Femur (tissue), 1 donor: ENCODE data around the gene MYO3B.

Source experiments
- DNase-seq: peaks from one replicate; pipeline ENCODE4 v3.0.0-alpha.2; 2017

The MYO3B gene

DNA sequence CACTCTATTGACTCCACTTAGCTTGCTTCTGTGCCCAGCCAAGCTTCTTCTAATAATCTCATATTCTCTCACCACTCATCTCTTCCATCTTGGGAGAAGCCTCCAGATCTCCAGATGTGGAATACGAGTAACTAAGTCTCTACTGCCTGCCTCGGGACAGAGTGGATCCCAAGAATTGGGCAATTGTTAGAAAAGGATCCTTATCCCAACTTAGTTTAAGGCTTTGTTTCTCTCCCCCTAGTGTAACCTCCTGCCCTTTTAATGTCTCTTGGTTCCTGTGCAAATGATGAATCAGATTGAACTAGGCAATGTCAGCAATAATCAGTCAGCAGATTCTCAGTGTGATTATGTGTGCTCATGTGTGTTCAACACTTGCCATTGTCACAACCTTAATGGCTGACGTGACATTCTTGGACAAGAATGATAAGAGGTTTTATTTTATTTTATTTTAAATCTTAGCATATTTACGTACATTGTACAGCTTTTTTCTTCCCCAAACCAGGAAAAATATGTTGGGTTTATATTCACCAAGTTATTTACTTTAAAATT, 59.7 kb downstream of the MYO3B start:
- no peak for DNase-seq

DNA sequence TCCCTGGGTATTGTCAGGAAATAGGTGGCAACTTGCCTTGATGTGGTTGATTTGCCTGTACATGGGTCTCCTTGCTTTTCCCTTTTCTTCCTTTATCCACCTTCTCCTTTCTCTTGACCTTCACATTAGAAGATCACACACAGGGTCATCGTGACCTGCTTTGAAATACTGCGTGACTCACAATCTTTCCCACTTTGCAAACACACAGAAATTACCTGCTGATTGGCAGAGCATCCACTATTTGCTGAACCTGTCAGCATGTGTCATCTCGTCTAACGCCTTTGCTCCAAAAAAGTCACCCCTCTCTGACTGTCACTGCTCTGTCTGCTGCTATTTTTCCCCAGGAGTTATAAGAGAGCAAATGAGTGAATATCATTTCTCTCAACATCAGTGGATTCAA, 60.8 kb downstream of the MYO3B start:
- no peak for DNase-seq

DNA sequence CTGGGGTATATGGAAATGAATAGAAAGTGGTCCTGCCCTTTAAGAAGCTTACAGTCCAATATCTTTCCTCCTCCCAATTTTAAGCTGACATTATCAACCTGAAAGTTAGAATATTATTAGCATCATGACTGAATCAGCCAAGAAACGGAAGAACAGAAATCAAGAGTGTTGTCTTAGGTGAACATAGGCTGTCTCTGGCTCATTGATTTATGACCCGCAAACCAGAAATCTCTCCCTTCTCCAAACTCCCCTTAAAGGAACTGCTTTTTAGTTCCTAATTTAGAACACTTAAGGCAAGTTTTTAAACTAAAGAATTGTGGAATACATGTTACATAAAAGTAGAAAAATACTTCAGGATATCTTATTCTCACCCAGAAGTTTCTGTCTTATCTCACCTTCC, 62.7 kb downstream of the MYO3B start:
- no peak for DNase-seq

DNA sequence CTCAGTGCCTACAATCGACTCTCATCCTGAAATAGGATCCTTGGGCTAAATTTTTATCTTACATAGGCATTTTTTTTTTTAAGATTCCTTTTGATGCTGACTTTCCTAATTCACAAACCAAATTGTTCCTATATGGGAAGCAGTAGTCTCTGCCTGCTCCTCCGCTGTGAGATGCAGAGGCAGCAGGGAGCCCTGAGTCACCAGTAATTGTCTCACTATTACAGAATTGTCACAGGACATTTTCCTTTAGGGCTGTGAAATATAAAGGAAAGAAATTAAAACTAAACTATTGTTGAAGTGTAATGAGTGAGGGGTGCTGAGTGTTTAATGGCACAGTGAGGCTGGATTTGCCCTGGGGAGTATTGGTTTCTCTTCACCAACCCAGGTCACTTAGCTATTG, 63.8 kb downstream of the MYO3B start:
- no peak for DNase-seq

DNA sequence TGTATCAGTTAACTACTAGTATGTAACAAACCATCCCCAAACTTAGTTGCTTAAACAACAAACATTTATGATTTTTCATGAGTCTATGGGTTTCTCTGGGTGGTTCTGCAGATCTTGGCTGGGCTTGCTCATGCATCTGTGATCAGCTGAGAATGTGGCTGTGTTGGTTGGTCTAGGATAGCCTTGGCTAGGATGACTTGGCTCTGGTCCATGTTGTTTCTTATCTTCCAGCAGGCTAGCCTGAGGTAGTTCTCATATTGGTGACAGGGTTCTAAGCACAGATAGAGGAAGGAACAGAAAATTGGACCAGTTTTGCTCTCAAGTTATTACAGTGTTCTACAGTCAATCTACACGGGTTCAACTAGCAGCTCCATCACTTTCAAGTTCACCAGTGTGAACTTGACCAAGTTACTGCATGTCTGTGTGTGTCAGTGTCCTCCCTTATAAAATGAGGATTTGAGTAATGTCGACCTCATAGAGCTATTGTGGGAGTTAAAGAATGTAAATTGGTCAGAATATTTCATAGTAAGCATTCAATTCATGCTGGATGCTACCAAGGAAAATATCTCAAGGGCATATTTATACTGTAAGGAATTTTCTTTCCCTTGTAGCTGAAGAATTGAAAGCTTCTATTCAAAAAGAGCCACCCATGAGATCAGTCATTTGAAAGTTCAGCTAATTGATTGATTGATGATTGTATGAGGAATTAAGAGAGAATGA, 65.3 kb downstream of the MYO3B start:
- DNase-seq = no peak

DNA sequence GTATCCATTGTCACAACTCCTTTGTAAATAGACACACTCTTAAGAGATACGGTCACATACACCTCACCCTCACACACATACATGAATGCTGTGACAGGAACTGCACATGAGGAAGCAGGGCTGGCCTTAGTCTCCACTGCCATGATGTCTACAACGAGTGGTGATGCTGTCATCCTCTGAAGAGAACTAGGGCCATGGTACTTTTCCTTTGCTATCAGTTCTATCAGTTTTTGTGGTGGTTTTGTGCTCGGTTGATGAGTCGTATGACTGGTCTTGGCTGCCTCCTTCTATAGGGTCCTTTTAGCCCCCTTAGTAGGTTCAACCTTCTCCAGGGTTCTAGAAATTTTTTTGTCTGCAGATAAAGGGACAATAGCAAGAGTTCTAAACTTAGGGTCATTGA, 66.0 kb downstream of the MYO3B start:
- DNase-seq = no peak

DNA sequence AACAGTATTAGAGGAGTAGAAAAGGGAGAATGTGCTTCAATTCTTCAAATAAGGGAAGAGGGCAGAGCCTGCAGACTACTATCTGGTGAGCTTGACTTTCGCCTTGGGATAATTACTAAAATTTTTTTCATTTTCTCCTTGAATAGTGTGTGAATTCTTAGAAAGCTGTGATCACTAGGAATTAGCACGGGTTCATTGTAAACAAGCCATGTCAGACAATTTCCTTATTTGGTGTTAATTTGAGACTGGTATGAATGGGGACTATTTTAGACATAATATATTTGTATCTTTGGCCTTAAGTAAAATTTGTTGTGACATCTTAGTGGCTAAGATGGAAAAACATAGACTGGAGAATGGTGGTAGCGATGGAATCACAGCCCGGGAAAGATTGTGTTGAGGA, 66.6 kb downstream of the MYO3B start:
- DNase-seq = no peak

DNA sequence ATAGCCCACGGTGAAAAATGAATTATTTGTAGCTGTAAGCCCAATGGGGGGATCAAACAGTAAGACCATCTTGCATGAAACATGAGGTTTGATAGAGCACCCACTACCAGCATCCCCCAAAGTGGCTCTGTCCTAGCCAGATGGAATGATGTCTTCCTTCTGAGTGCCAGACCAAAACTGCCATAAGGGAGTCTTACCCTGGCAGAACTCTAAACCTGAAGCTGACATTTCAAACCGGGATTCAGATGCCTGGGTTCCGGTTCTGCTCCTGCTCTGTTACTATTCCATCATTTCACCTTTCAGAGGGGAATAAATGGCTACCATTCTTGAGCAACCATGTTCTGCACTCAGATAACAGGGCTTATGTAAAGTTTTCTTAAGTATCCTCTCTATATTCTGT, 67.4 kb downstream of the MYO3B start:
- DNase-seq = no peak

DNA sequence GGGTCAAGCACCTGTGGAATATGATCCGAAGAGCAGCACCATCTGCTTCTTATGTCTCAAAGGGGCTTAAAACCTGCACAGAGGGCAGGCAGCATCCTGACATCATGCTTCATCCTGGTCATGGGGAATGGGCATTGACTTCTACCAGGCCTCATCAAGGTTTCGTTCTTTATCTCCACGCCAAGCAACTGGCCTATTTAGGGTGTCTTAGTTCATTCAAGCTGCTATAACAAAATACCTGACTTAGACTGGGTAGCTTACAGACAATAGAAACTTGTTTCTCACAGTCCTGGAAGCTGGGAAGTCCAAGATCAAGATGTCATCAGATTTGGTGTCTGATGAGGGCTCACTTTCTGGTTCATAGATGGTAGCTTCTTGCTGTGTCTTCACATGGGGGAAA, 69.4 kb downstream of the MYO3B start:
- DNase-seq = no peak

DNA sequence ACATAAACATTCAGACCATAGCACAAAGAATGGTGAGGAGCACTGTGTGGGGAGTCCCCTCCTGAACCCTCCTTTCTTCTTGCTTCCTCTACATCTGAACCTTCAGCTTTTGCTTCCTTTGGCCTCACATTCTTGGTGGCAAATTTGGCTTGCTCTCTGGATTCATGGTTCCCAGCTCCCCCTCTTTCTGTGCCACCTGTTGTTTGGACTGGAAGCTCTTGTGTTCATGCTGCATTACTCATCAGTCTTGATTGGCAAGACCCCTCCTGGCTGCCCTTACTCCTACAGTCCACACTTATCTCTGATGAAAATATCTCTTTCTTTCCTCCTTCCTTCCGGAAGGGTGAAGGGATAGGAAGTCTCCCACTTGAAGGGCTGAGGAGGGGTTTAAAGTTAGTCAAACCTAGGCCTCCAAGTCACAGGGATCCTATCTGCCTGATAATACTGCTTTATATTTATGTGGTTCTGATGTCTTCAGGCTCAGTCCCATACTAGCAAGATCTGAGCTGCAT, 70.0 kb downstream of the MYO3B start:
- no peak for DNase-seq

DNA sequence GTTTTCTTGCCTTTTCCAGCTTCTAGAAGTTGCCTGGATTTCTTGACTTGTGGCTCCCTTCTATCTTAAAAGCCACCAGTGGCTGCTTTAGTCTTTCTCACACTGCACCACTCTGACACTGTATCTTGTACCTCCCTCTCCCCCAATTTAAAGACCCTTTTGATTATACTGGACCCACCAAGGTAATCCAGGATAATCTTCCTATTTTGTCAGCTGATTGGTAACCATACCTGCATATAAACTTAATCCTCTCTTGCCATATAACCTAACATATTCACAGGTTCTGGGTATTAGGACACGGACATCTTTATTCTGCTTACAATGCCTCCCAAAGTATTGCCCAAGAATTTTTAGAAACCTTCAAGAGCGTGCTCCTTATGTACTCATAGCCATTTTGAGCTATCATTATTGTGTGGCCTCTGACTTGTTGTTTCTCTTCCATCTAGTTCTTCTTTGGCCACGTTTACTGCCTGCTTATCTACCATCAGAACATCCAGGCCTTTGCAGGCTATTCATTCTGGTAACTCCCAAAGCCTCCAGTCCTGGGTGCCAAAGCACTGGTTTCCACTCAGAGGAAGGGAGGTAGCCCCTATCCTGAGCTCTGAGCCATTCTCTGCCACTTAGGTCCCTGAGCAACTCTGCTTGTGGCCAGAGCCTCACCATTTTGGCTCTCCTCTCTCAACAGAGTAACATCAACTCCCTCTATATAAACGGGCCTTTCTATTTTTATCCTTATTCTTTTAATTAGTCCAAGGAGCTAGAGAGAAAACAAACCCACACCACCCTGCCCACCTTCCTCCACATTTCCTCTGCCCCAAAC, 70.8 kb downstream of the MYO3B start:
- DNase-seq = no peak

DNA sequence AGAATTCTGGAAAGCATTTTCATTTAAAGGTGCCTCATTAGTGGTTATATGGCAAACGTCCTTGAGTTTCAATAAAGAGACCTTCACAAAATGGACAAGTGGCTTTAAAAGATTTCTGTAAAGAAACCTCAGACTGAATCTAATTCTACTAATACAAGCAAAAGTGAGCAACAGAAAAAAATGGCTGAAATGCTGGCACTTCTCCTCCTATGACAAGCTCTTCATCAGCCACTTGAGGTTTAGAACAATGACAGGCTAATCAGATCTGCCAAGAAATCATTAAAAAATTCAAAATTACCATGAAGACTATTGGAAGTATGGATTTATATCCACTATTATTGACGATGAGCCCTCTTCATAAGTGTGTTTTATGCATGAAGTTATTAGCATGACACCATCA, 71.8 kb downstream of the MYO3B start:
- no peak for DNase-seq

DNA sequence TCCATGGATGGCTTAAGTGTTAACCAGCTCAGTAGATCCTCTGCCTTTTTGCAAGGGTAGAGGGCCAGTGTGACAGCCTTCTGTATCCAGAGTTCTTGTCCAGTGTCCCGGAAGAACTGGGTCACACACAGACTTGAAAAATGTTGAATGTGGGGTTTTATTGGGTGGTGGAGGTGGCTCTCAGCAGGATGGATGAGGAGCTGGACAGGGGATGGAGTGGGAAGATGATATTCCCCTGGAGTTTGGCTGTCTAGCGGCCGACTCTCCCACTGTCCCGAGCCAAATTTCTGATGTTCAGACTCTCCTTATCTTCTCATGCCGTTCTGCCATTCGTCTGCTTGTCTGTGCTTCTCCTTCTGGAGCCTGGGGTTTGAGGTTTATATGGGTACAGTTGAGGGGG, 72.6 kb downstream of the MYO3B start:
- no peak for DNase-seq

DNA sequence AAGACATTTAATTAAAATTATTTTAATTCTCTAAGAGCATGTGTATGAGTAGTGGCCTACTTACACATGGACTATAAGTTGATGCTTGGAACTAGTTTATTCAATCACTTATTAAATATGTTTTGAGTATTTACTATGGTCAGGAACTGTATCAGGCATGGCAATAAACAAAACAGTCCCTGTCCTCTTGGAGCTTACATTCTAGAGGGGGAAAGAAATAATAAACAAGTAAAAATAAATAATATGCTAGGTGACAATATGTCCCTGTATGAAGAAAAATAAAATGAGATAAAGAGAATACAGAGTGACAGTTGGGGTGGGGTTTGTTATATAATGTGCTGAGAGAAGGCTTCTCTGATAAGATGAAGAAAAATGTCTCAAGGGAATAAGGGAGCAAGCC, 74.5 kb downstream of the MYO3B start:
- no peak for DNase-seq

DNA sequence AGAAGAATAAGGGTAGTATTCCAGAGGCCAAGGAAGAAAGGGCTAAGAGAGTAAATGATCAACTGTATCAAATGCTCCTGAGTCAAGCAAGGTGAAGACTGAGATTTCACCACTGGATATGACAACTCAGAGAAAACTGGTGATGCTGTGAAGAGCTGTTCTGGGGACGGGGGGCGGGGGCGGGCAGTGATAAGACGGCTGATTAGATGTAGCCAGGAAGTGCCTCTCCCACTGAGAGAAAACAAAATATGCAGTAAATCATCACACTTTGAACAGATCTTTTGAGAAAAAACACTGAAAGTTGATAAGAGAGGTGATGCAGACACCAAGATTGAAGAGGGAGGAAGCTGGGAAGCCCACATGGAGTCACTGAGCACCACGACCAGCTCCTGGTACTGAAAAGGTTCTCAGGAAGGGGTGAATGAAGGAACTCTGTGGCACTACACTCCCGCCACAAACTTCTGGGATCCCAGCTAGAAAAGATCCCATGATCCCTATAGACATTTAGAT, 75.8 kb downstream of the MYO3B start:
- no peak for DNase-seq

DNA sequence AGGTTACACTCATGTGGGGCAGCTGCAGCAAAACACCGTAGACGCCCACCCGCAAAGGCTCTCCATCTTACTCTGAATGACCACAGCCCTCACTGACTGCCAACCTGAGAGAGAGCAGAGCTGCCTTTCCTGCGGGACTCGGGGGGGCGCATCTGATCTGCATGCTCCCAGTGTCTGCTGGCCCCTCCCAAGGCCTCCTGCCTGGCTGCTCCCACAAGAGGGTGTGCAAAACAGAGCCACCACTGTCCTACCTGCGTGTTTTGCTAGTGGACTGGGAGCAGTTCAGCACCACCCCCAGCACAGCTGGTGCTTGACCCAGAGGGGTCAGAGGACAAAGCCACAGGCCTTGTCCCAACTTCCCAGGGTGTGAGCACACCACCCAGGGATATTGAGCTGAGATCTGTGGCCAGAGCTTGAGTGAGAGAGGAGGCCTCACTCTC, 76.4 kb downstream of the MYO3B start:
- DNase-seq = no peak

DNA sequence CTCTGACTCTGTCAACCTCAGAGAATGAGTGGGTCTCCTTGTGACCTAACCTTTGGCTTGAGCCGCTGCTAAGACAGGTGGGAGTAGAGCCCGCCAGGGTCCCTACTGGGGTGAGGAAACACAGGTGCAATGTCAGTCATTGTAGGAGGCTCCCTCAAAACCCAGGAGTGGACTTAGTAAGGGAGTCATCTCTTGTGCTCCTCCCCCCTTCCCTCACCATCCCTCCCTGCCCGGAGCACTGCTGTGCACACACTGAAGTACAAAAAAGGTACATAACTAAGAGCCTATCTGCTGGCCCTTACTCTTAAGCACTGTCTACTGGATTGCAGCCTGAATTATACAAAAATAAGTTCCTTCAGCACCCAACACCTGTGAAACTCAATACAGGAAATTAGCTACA, 77.2 kb downstream of the MYO3B start:
- DNase-seq = no peak

DNA sequence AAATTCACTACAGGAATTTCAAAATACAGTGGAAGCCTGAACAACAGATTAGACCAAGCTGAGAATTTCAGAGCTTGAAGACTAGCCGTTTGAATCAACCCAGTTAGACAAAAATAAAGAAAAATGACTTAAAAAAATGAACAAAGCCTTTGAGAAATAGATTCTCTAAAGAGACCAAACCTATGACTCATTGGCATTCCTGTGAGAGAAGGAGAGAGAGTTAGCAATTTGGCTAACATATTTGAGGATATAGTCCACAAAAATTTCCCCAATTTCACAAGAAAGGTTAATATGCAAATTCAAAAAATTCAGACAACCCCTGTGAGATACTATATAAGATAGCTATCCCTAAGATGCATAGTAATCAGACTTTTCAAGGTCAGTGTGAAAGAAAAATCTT, 78.0 kb downstream of the MYO3B start:
- DNase-seq = no peak

DNA sequence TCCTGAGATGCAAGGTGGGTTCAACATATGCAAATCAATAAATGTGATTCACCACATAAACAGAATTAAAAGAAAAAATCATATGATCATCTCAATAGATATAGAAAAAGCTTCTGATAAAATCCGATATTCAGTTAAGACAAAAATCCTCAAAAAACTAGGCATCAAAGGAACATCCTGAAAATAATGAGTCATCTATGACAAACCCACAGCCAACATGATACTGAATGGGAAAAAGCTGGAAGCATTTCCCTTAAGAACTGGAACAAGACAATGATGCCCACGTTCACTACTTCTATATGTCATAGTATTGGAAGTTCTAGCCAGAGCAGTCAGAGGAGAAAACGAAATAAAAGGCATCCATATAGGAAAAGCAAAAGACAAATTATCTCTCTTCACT, 80.4 kb downstream of the MYO3B start:
- no peak for DNase-seq

DNA sequence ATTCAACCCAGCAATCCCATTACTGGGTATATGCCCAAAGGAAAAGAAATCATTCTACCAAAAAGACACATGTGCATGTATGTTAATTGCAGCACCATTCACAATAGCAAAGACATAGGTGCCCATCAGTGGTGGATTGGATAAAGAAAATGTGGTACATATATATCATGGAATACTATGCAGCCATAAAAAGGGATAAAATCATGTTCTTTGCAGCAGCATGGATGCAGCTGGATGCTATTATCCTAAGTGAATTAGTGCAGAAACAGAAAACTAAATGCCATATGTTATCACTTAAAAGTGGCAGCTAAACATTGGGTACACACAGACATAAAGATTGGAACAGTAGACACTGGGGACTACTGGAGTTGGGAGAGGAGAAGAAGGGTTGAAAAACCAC, 82.2 kb downstream of the MYO3B start:
- DNase-seq = no peak

DNA sequence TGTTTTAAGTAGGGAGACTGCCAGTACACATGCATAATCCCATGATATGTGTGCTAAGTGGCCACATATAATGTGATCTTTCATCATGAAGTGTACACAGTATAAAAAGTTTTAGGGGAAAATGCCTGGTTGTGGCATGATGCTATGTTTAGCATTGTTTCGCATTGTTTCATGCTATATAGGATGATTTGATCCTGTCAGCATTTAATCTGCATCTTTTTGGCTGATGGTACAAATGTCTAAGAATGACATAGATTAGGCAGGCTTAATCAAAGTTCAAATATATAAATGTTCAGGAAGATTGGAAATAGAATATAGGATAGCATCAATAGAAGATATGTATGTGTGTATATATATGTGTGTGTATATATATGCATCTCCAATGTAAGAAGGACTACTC, 83.6 kb downstream of the MYO3B start:
- DNase-seq = no peak

DNA sequence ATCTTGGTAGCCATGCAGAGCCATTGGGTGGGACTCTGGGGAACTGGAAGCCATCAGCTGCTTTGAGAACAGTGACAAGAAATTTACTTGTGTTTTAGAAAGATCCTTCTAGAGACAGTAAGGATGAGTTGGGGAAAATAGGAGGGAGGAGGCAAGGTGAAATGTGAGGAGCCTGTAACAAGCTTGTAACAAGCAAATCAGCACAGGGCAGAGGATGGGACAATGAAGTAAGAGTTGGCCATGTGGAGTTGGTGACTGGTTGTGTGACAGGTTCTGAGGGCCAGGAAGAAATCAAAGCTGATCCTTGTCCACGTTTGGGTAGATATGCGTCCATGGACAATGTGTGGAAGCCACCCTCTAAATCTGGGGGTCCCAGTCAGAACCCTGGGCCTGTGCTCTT, 84.4 kb downstream of the MYO3B start:
- DNase-seq = no peak

DNA sequence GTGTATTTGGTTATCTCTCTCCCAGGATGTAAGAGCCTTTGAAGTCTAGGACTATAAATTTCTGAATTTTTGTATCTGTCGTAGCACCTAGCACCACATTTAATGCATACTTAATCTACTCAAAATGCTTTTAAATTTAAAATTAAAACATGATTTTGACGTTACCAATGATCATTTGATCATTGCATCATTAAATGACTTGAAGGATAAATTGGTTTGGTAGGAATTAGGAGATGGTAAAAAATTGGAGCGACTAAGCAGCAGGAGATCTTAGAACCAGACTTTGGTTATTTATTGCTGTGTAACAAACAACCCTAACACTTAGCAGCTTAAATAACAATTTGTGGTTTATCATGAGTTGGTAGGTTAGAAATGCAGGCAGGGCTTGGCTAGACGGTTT, 84.9 kb downstream of the MYO3B start:
- DNase-seq = no peak
